NCI-H526 (cell line): ENCODE measurements around the gene GALC.
"Not testable (repeated sequence)": the region's sequence is repeated elsewhere in the genome, so short reads cannot be mapped to it uniquely, and the experiment has no call there.

Experiments
- DNase-seq, 2 experiments: peaks; one replicate each; lab custom pipeline; 2025; lab: John Stamatoyannopoulos, UW

The GALC gene

GRCh38 chr14:87992718-87993628 lies at the start of gene GALC:
GALC (minus strand) TSS chr14:87993182; CDS start chr14:87993164, 18 bp downstream.
- DNase-seq: peak; percentile 50 to 90

- DNase-seq: no peak
Observed at GRCh38 chr14:88040146-88040545, 47.2 kb upstream of the GALC start.

- no peak for DNase-seq
Observed at GRCh38 chr14:88039197-88039596, 46.2 kb upstream of the GALC start.

GRCh38 chr14:88037325-88037724 lies 44.3 kb upstream of the GALC start:
- DNase-seq: no peak

GRCh38 chr14:88036422-88036821 lies 43.4 kb upstream of the GALC start:
- DNase-seq: no peak

GRCh38 chr14:88034076-88034475 lies 41.1 kb upstream of the GALC start:
- DNase-seq: no peak

- no peak for DNase-seq
Observed at GRCh38 chr14:88032373-88032772, 39.4 kb upstream of the GALC start.

- DNase-seq: no peak
Observed at GRCh38 chr14:88030892-88031291, 37.9 kb upstream of the GALC start.

- no peak for DNase-seq
Observed at GRCh38 chr14:88030079-88030478, 37.1 kb upstream of the GALC start.

- DNase-seq: no peak
Observed at GRCh38 chr14:88029500-88029899, 36.5 kb upstream of the GALC start.

- no peak for DNase-seq
Observed at GRCh38 chr14:88026890-88027289, 33.9 kb upstream of the GALC start.

GRCh38 chr14:88025313-88025712 lies 32.3 kb upstream of the GALC start:
- DNase-seq: no peak

- DNase-seq: not testable (repeated sequence)
Observed at GRCh38 chr14:88024252-88025086, 31.5 kb upstream of the GALC start.

GRCh38 chr14:88023658-88024187 lies 30.7 kb upstream of the GALC start:
- no peak for DNase-seq

- DNase-seq: no peak
Observed at GRCh38 chr14:88017535-88017934, 24.6 kb upstream of the GALC start.

GRCh38 chr14:88016768-88017167 lies 23.8 kb upstream of the GALC start:
- no peak for DNase-seq

- peak; percentile 56 to 66 for DNase-seq
Observed at GRCh38 chr14:88013750-88014349, 20.9 kb upstream of the GALC start.

- no peak for DNase-seq
Observed at GRCh38 chr14:88012495-88012894, 19.5 kb upstream of the GALC start.

- DNase-seq: no peak
Observed at GRCh38 chr14:88010331-88010730, 17.3 kb upstream of the GALC start.

GRCh38 chr14:88009486-88009885 lies 16.5 kb upstream of the GALC start:
- no peak for DNase-seq

GRCh38 chr14:88008039-88008742 lies 15.2 kb upstream of the GALC start:
- DNase-seq: no peak

- no peak for DNase-seq
Observed at GRCh38 chr14:88007608-88008007, 14.6 kb upstream of the GALC start.
